GM19395 (cell line): ENCODE results near the gene SPDYE1.
A peak's percentile ranks its signal among the peaks of the same experiment; 100 is the strongest.

ENCODE experiments used
- ATAC-seq: cut with Tn5 transposase; IDR thresholded peaks from one replicate; pipeline ENCODE4 v1.9.1; 2021; ENCODE audit warnings: mild to moderate bottlenecking, moderate library complexity; ENCODE audit not compliant: unreplicated experiment

Gene SPDYE1

GRCh38 chr7:44042221-44042620 is 44.5 kb downstream of the SPDYE1 start:
- ATAC-seq: no peak

- no peak for ATAC-seq
Measured at GRCh38 chr7:44043902-44044301, 46.2 kb downstream of the SPDYE1 start.

GRCh38 chr7:44044315-44045225 is 46.9 kb downstream of the SPDYE1 start, which contains the start of gene DBNL:
TSS of gene DBNL (plus strand) at chr7:44044702. CDS start at chr7:44044738, 36 bp downstream.
- ATAC-seq: peak; percentile 69

GRCh38 chr7:44045226-44046014 is 47.7 kb downstream of the SPDYE1 start:
- no peak for ATAC-seq

GRCh38 chr7:44046321-44047061 is 48.8 kb downstream of the SPDYE1 start:
- ATAC-seq: peak; percentile 65

GRCh38 chr7:44048031-44048795 is 50.5 kb downstream of the SPDYE1 start:
- no peak for ATAC-seq

- ATAC-seq: no peak
Measured at GRCh38 chr7:44050121-44050914, 52.6 kb downstream of the SPDYE1 start.

GRCh38 chr7:44050915-44051560 is 53.3 kb downstream of the SPDYE1 start:
- ATAC-seq: no peak

GRCh38 chr7:44051611-44052220 is 54.0 kb downstream of the SPDYE1 start:
- ATAC-seq: no peak

GRCh38 chr7:44052771-44053365 is 55.2 kb downstream of the SPDYE1 start:
- ATAC-seq: no peak

GRCh38 chr7:44056681-44057080 is 59.0 kb downstream of the SPDYE1 start:
- ATAC-seq: no peak

GRCh38 chr7:44057181-44057848 is 59.6 kb downstream of the SPDYE1 start:
- ATAC-seq: no peak

- no peak for ATAC-seq
Measured at GRCh38 chr7:44057849-44058758, 60.4 kb downstream of the SPDYE1 start.

GRCh38 chr7:44058759-44059218 is 61.1 kb downstream of the SPDYE1 start:
- ATAC-seq: no peak

- ATAC-seq: no peak
Measured at GRCh38 chr7:44059219-44060090, 61.8 kb downstream of the SPDYE1 start.
